Endothelial cell (in vitro differentiated cells): ENCODE measurements around the gene KCNG2. TPM values are rescaled to one million over a fixed set of nuclear protein-coding genes. Genes with fewer than 3 reads are reported as not detected.
"Not testable (repeated sequence)": the region's sequence is repeated elsewhere in the genome, so short reads cannot be mapped to it uniquely, and the experiment has no call there.

Experiments
- DNase-seq: peaks from one replicate; pipeline ENCODE4 v3.0.0; 2021; ENCODE audit warnings: low spot score
- H3K27ac Mint-ChIP-seq: one replicate; pipeline ENCODE4 v1.8.0; 2021; ENCODE audit warnings: mixed read lengths, inconsistent platforms; ENCODE audit not compliant: unreplicated experiment
- H3K27me3 Mint-ChIP-seq: one replicate; pipeline ENCODE4 v1.8.0; 2021; ENCODE audit warnings: mild to moderate bottlenecking, moderate library complexity, mixed read lengths, inconsistent platforms; ENCODE audit not compliant: unreplicated experiment
- H3K36me3 Mint-ChIP-seq: one replicate; pipeline ENCODE4 v1.8.0; 2021; ENCODE audit warnings: mild to moderate bottlenecking, low read depth, mixed read lengths, inconsistent platforms; ENCODE audit not compliant: unreplicated experiment
- H3K4me1 Mint-ChIP-seq: one replicate; pipeline ENCODE4 v1.8.0; 2021; ENCODE audit warnings: mild to moderate bottlenecking, mixed read lengths, inconsistent platforms; ENCODE audit not compliant: unreplicated experiment
- H3K4me3 Mint-ChIP-seq: one replicate; pipeline ENCODE4 v1.8.0; 2021; ENCODE audit warnings: mild to moderate bottlenecking, mixed read lengths, inconsistent platforms; ENCODE audit not compliant: unreplicated experiment
- H3K9me3 Mint-ChIP-seq: one replicate; pipeline ENCODE4 v1.8.0; 2021; ENCODE audit warnings: mixed read lengths, inconsistent platforms; ENCODE audit not compliant: unreplicated experiment
- total RNA-seq: library from RNA; stranded (reverse); fragmentation: NEBNext Ultra II Directional; extraction: Animal tissue kit (Norgen Biotek cat#: 25700); gene quantifications from one replicate; pipeline ENCODE4 v1.2.1, GENCODE V29; 2021; ENCODE audit not compliant: unreplicated experiment
- TF ChIP-seq, protein P1 (sequence below): fragments of 200-600 bp; sonication (generic); IDR thresholded peaks from one replicate; pipeline ENCODE4 v1.5.0; 2021; ENCODE audit warnings: antibody characterized with exemption; ENCODE audit not compliant: unreplicated experiment

KCNG2 gene
- total RNA-seq, 1 donor from 2014 or later, result 0.56 TPM

DNA sequence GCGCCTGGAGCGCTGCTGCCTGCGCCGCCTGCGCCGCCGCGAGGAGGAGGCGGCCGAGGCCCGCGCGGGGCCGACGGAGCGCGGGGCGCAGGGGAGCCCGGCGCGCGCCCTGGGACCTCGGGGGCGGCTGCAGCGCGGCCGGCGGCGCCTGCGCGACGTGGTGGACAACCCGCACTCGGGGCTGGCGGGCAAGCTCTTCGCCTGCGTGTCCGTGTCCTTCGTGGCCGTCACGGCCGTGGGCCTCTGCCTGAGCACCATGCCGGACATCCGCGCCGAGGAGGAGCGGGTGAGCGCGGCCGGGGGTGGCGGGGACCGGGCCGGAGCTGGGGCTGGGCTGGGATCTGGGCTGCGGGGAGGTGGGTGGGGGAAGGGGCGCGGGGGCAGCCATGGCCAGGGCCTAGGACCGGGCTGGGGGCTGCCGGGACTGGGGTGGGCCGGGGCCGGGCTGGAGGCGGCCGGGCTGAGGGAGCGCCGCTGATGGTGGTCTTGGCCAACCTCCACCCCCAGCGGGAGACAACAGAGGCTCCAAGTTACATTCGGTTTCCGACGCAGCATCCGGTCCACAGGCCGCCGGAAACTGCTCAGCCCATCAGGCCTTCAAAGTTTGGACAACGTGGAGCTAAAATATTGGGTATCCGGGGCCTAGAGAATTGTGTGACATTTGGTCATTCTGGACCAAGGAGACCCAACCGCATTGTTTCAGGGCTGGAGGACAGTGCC lies 66.4 kb downstream of the KCNG2 start:
- Mint-ChIP-seq H3K36me3 (no peaks in the 10 kb centered on the region), H3K9me3 (no peaks in the 10 kb centered on the region), H3K4me3 (no peak overlapping the region), H3K4me1 (no peaks in the 10 kb centered on the region), H3K27ac (no peak overlapping the region), H3K27me3 (no peaks in the 10 kb centered on the region)
- no peak for DNase-seq
- TF ChIP-seq, protein P1, sequence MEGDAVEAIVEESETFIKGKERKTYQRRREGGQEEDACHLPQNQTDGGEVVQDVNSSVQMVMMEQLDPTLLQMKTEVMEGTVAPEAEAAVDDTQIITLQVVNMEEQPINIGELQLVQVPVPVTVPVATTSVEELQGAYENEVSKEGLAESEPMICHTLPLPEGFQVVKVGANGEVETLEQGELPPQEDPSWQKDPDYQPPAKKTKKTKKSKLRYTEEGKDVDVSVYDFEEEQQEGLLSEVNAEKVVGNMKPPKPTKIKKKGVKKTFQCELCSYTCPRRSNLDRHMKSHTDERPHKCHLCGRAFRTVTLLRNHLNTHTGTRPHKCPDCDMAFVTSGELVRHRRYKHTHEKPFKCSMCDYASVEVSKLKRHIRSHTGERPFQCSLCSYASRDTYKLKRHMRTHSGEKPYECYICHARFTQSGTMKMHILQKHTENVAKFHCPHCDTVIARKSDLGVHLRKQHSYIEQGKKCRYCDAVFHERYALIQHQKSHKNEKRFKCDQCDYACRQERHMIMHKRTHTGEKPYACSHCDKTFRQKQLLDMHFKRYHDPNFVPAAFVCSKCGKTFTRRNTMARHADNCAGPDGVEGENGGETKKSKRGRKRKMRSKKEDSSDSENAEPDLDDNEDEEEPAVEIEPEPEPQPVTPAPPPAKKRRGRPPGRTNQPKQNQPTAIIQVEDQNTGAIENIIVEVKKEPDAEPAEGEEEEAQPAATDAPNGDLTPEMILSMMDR, result no peak

DNA sequence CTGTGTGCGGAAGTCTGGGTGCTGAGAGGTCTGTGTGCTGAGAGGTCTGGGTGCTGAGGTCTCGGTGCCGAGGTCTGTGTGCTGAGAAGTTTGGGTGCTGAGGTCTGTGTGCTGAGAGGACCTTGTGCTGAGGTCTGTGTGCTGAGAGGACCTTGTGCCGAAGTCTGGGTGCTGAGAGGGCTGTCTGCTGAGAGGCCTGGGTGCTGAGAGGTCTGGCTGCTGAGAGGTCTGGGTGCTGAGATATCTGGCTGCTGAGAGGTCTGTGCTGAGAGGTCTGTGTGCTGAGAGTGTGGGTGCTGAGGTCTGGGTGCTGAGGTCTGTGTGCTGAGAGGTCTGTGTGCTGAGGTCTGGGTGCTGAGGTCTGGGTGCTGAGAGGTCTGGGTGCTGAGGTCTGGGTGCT lies 67.2 kb downstream of the KCNG2 start:
- H3K9me3 Mint-ChIP-seq, H3K4me3 Mint-ChIP-seq, DNase-seq, H3K27me3 Mint-ChIP-seq, H3K27ac Mint-ChIP-seq, H3K36me3 Mint-ChIP-seq, H3K4me1 Mint-ChIP-seq: not testable (repeated sequence)

DNA sequence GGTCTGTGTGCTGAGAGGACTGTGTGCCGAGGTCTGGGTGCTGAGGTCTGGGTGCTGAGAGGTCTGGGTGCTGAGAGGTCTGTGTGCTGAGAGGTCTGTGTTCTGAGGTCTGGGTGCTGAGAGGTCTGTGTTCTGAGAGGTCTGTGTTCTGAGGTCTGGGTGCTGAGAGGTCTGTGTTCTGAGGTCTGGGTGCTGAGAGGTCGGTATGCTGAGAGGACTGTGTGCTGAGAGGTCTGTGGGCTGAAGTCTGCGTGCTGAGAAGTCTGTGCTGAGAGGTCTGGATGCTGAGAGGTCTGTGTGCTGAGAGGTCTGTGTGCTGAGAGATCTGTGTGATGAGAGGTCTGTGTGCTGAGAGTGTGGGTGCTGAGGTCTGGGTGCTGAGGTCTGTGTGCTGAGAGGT lies 68.2 kb downstream of the KCNG2 start:
- H3K27me3 Mint-ChIP-seq, H3K36me3 Mint-ChIP-seq, H3K4me3 Mint-ChIP-seq, H3K9me3 Mint-ChIP-seq, H3K4me1 Mint-ChIP-seq, DNase-seq, H3K27ac Mint-ChIP-seq: not testable (repeated sequence)

DNA sequence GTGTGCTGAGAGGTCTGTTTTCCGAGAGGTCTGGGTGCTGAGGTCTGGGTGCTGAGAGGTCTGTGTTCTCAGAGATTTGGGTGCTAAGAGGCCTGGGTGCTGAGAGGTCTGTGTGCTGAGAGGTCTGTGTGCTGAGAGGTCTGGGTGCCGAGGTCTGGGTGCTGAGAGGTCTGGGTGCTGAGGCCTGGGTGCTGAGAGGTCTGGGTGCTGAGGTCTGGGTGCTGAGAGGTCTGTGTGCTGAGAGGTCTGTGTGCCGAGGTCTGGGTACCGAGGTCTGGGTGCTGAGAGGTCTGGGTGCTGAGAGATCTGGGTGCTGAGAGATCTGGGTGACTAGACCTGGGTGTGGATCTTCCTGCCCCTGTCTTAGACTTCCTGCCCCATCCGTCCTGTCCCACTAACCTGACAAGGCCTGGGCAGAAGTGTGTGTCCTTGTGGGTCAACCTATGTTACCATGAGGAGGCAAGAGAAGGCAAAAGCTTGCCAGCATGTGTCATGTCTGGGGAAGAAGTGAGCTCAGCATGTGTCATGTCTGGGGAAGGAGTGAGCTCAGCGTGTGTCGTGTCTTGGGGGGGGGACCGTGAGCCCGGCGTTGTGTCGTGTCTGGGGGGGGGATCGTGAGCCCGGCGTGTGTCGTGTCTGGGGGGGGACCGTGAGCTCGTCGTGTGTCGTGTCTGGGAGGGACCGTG lies 69.3 kb downstream of the KCNG2 start:
- no peak overlapping the region for H3K27ac Mint-ChIP-seq
- no peaks in the 10 kb centered on the region for H3K4me1 Mint-ChIP-seq
- H3K4me3 Mint-ChIP-seq, result no peak overlapping the region
- no peak for DNase-seq
- no peaks in the 10 kb centered on the region for H3K36me3 Mint-ChIP-seq
- TF ChIP-seq, protein P1, result no peak
- peaks cover 3% of the 10 kb centered on the region for H3K27me3 Mint-ChIP-seq
- no peaks in the 10 kb centered on the region for H3K9me3 Mint-ChIP-seq

DNA sequence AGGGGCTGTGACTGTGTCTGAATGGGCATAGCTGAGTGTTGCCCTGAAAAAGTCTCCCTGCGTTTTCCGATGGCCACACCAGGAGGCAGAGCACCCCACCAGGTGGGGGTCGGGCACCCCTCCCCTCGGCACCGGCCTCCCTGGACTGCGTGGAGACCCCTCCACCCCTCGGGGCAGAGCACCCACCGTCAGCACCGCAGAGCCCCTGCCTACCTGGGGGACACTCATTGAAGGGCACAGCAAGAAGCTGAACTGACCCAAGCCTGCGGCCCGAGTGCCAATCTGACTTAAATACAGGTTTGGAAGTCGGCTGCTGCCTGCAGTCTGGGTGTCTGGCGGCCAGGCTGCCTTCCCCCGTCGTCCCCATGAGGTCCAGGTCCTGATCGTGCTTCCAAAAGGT lies 69.9 kb downstream of the KCNG2 start:
- no peaks in the 10 kb centered on the region for H3K36me3 Mint-ChIP-seq
- no peaks in the 10 kb centered on the region for H3K4me1 Mint-ChIP-seq
- no peak overlapping the region for H3K4me3 Mint-ChIP-seq
- no peak for DNase-seq
- peaks cover 3% of the 10 kb centered on the region for H3K27me3 Mint-ChIP-seq
- H3K27ac Mint-ChIP-seq, result no peak overlapping the region
- TF ChIP-seq, protein P1, result no peak
- no peaks in the 10 kb centered on the region for H3K9me3 Mint-ChIP-seq

DNA sequence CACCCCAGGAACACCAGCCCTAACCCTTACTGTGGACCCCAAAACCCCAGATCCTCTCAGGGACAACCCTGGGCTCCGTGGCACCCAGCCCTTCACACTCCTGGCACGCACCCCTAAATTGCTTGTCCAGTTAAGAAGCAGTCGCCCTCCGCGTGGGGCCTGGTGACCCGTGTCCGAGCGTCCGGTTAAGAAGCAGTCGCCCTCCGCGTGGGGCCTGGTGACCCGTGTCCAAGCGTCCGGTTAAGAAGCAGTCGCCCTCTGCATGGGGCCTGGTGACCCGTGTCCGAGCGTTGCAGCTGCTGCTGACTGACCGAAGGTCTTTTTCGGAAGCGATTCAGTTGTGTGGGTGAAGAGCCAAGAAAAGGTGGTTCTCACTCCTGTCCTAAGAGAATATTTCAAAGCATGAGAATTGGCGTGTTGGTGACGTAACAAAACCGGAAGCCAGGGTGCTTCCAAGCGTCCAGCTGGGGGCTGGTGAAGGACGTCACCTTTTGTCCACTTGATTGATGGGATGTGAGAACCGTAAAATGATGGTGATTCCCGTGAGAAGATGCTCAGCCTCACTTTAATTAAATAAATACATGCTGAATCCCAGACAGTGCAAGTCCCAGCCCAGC lies 70.5 kb downstream of the KCNG2 start:
- H3K9me3 Mint-ChIP-seq, result no peaks in the 10 kb centered on the region
- TF ChIP-seq, protein P1, result no peak
- H3K4me3 Mint-ChIP-seq, result no peak overlapping the region
- no peak for DNase-seq
- H3K36me3 Mint-ChIP-seq, result no peaks in the 10 kb centered on the region
- no peaks in the 10 kb centered on the region for H3K4me1 Mint-ChIP-seq
- no peak overlapping the region for H3K27ac Mint-ChIP-seq
- H3K27me3 Mint-ChIP-seq, result peaks cover 3% of the 10 kb centered on the region
